Gastroesophageal sphincter (tissue), 3 donors: ENCODE measurements around the gene MYLK.

ENCODE experiments used
- CTCF ChIP-seq, 4 experiments: fragments of 200-600 bp in 2 of 4; fragments of 450-650 bp in 2 of 4; sonication (generic) in 1 of 4; IDR thresholded peaks; one replicate each; pipeline ENCODE4 v1.5.1; 2017 to 2019; ENCODE audit warnings: antibody characterized with exemption in 4 of 4, mild to moderate bottlenecking in 2 of 4, moderate library complexity in 2 of 4
- EP300 ChIP-seq: sonication (generic); formaldehyde crosslinking; IDR thresholded peaks from one replicate; pipeline ENCODE4 v1.6.1; 2017; ENCODE audit warnings: antibody characterized with exemption, mild to moderate bottlenecking
- POLR2A ChIP-seq, 2 donors: fragments of 450-650 bp; IDR thresholded peaks; one replicate each; pipeline ENCODE4 v1.6.1; 2017; ENCODE audit warnings: antibody characterized with exemption in 2 of 2, mild to moderate bottlenecking in 2 of 2, moderate library complexity in 1 of 2

- no peak for TF ChIP-seq POLR2A (IDR thresholded peaks at IDR 0.05)
- no peak for TF ChIP-seq CTCF (IDR thresholded peaks at IDR 0.05)
- no peak for TF ChIP-seq EP300
Measured at GRCh38 chr3:123791417-123791816, 92.7 kb downstream of the MYLK start.
